GM19239 (cell line): ENCODE measurements around the gene SPATA22.
"Not testable (repeated sequence)": the region's sequence is repeated elsewhere in the genome, so short reads cannot be mapped to it uniquely, and the experiment has no call there.

ENCODE experiments used
- DNase-seq: peaks from one replicate; pipeline ENCODE4 v3.0.0; 2011; ENCODE audit warnings: low spot score; ENCODE audit not compliant: insufficient read length
- FAIRE-seq: peaks from 2 replicates; lab custom pipeline; 2011; peaks lifted over from hg19 to GRCh38; lab: Jason Lieb, UNC

SPATA22 gene

DNA sequence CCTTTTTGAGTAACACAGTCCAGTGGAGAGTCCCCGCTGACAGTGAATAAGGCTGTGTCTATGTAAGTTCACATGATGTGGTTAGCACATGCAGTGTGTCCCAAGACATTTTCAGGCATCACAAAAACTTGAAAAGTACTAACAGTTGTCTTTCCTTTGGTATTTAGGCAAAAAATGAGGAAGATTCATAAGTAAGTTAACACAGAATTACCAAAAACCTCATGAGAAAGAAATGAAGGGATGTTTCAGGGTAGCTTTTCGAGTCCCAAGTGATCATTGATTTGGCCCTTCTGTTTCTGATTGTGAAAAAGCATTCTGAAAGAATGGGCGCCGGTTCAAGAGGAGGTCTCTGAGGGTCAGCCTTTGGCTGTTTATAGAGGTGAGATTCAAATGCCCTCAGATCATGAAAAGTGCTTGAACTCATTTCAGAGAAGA lies 3.6 kb upstream of the SPATA22 start:
- DNase-seq: no peak
- FAIRE-seq: no peak

DNA sequence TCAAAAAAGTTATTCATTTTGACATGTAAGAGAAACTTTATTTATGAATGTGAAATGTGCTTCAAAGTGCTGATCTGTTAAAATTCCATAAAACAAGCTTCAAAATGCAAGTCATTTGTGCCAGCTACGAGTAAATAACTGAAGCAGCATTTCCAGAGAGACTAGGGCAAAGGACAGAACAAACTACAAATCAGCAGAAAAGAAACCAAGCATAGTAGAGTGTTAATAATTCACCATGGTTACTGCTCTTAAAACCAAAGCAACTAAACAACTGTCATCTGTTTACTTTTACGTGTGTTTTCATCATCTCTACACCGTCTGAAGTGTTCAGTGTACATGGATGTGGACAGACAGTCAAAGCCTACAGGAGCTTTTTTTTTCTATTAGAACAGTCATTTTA lies 2.6 kb upstream of the SPATA22 start:
- DNase-seq (peak; percentile 27), FAIRE-seq (peak; percentile 75)

DNA sequence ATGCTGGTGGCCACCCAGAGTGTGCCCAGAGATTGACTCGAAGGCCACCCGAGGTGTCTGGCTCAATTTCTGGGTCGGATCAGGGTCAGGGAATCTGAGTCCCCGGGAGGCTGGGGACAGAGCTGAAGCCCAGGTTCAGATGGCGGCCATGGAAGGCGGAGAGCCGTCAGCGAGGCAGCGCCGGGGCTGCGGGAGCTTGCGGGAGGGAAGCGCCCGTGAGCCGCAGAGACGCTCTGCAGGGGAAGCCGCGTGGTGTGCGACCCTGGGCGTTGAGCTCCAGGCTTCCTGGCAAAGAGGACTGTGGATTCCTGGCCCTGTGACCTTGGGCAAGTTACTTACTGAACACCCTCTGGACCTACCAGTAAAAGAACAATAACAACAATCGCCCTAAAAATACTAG lies 518 bp upstream of the SPATA22 start:
- DNase-seq (no peak), FAIRE-seq (no peak)

DNA sequence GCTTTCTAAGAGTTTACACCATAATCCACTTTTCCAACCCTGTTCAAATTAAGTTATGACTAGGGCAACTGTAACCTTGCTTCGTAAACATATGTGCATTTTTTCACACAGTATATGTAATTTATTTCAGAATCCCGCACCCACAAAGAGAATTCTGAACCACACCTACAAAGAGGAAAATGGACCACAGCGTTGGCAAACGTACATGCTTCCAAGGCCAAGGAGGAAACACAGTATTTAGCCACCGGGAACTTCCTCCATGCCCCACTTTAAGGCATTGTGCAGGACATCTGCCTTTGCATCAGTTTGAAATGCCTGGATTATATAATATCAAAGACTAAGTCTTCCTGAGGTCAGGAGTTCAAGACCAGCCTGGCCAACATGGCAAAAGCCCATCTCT lies 2.1 kb downstream of the SPATA22 start:
- DNase-seq (no peak), FAIRE-seq (no peak)

DNA sequence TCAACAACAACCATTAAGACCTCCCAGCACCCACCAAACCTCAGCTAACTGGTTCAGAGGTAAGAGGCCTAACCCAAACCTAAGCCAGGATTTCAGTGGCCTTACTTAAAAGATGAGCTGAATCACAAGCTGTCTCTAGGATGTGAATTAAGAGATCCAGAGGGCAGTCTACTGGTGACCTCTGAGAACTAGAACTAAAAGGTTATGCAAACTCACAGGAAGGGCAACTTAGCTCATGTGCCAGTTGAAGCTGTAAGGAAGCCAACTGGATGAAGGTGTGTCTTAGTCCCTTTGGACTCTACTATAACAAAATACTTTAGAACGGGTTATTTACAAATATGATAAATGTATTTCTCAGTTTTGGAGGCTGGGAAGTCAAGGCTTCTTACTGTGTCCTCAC lies 5.3 kb downstream of the SPATA22 start:
- FAIRE-seq, DNase-seq: not testable (repeated sequence)

DNA sequence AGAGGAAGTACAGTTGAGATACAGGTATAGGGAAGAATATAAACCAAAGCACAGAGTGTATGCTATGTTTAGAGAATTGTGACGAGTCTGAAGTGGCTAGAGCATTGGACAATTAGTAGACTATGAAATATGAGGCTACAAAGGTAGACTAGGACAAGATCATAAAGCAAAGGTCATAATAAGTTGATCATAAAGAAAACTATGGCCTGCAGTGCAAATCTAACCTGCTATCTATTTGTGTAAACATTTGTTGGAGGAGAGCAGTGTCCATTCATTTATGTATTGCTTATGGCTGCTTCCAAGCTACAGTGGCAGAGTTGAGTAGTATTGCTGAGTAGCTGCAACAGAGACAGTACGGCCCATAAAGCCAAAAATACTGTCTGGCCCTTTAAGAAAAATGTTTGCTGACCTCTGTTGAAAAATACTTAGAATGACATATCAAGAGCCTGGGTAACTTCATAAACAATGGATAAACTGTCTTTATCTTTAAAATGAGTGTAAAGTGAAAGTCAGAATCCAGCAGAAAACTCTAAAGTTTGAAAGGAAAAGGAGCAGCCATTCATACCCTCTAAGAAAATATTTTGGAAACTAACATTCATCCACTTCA lies 23.5 kb downstream of the SPATA22 start:
- no peak for DNase-seq
- no peak for FAIRE-seq

DNA sequence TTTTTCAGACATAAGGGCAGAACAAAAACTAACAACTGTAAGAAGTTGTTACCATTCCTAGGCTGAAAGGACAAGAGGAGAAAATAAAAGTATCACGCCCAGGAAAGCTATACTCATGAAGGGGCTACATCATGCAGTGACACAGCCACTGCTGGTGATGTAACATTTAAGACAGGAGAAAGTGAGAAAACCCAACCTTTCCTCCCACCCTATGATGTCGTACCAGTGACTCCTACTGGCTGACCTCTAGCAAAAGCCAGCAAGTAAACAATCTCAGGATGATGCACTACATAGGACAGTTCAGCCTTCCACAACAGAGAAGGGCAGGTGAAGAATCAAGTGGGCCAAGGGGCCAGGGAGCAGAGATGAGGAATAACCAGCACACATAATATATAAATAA lies 24.0 kb downstream of the SPATA22 start:
- DNase-seq (no peak), FAIRE-seq (no peak)

DNA sequence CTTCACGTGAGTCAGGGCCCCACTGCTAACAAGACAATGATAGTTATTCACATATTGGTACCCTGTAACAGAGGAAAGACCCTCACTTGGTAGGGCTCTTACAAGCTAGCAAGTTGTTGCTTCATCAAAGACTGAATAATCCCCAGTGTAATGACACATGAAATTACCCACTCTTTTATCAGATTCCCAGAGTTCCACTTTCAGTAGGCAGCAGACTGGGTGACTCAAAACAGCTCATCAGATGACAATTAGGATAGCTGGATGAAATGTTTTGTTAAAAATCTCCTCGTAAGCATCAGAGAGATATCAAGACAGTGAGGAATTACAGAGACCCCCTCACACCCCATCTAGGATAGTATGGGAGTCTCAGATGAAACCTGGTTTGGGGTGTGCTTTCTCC lies 31.2 kb downstream of the SPATA22 start:
- no peak for FAIRE-seq
- no peak for DNase-seq

DNA sequence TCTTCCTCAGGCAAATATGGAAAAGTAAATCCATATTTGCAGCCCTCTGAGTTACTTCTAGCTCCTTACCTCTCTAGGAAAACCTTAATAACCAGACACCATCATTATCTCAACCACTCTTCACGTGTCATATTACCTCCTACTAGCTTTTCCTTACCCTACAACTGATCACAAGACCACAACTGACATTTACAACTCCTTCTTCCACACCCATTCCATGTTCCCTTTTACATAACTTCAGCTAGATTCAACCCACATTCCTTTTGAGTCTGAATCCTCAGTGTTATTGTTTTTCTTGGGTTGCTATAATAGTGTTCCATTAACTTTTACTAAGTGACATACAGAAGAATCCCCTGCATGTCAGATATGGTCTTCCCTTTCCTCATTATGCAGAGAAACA lies 33.3 kb downstream of the SPATA22 start:
- no peak for FAIRE-seq
- no peak for DNase-seq

DNA sequence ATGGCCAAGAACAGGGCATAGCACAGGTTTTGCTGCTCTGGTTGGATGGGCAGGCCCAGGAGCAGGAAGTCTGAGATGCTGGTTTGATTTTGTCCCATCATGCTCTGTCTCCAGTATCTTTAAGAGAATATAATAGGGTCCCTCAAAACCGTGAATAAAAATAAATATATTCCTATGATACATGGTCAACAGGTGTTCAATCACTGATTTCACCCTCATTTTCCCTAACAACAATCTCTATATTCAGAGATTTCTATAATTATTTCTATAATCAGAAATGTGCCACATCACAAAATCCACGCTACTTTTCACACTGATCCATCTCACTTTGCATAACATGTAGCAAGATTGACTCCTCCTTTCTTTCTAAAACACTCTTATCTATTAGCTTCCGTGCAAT lies 37.9 kb downstream of the SPATA22 start, which contains the start of gene OR1E2:
TSS of gene OR1E2 (minus strand) at position 101 of the 400 bp plus-strand sequence. CDS start at position 101, 0 bp downstream.
- FAIRE-seq (no peak), DNase-seq (no peak)

DNA sequence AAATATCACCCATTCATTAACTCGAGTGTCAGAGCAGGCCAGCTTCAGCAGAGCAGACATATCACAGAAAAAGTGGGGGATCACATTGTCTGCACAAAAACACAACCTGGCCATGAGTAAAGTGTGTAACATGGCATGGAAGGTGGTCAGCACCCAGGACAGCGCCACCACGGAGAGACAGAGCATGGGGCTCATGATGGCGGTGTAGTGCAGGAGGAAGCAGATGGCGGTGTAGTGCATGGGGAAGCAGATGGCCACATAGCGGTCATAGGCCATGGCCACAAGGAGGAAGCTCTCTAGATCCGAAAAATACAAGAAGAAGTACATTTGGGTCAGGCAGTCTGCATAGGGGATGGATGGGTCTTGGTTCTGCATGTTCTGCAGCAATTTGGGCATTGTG lies 38.4 kb downstream of the SPATA22 start:
- FAIRE-seq, DNase-seq: not testable (repeated sequence)

DNA sequence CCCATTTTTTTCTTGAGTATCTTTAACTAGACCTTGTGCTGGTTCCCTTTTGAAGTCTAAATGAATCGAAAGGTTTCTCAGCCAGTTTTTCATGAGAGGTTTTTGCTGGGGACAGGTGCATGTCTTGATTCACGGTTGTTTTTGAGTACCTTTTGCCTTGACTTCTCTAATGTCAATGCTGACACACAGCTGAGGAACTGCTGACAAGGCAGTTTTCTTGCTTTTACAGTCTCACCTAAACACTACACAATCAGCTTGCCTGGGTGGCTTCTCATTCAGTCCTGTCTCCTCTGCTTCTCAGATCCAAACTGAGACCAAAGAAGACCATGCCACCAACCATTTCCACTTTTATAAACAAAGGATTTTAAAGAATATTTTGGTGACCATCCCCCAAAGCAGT lies 53.4 kb downstream of the SPATA22 start:
- FAIRE-seq: no peak
- DNase-seq: no peak

DNA sequence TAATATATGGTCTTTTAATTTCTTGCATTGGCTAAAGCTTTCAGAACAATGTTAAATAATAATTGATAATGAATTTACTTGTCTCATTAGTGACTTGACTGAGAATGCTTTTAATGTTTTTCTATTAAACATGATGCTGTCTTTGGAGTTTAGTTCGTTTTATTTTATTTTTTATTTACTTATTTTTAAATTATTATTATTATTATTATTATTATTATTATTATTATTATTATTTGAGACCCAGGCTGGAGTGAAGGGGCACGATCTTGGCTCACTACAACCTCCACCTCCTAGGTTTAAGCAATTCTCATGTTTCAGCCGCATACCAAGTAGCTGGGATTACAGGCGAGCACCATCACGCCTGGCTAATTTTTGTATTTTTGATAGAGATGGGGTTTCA lies 56.0 kb downstream of the SPATA22 start:
- FAIRE-seq (no peak), DNase-seq (no peak)

DNA sequence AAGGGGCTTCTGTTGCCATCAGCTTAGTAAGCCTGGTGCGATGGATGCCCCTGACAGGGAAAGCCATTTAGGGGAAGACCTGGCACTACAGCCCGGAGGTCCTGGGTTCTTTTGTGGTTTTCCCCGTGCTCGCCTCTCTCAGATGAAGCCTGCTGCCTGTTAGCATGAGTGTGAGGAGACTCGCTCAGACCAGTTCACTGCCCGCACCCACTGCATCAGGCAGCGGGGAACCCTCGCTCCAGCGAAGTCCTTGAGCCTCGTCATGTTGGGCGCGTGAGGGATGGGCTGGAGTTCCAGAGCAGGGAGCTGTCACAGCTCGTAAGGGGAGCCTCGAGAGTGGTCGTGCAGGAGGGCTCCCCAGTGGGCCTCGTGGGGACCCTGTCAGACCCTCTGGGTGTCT lies 59.4 kb downstream of the SPATA22 start:
- not testable (repeated sequence) for FAIRE-seq, DNase-seq

DNA sequence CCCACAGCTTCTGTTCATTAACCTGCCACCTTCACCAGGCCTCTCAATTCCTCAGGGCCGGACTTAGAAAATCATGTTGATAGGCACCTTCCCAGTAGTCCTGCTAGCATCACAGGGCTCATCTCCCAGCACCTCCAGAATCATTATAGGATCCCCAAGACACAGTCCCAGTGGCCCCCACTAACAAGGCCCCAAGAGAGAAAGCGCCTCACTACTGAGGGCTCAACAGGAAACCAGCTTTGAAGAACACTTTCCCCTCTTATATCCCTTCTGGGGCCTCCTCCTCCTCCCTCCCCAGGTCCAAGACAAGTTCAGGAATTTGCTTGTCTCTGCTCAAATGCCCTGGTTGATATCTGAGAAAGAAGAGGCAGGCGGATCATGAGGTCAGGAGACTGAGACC lies 60.5 kb downstream of the SPATA22 start, which contains the start of gene OR3A3:
TSS of gene OR3A3 (plus strand) at position 301 of the 400 bp plus-strand sequence.
- DNase-seq (no peak), FAIRE-seq (no peak)

DNA sequence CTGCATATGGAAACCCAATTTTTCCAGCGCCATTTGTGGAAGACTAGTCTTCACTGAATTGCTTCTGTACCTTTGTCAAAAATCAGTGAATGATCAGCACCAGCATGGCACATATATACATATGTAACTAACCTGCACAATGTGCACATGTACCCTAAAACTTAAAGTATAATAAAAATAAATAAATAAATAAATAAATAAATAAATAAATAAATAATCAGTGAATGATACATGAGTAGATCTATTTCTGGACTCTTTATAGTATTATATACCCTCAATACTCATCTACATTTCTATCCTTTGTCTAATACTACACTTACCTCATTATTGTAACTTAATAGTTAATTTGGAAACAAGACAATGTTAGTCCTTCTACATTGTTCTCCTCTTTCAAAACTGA lies 67.8 kb downstream of the SPATA22 start:
- FAIRE-seq, DNase-seq: not testable (repeated sequence)

DNA sequence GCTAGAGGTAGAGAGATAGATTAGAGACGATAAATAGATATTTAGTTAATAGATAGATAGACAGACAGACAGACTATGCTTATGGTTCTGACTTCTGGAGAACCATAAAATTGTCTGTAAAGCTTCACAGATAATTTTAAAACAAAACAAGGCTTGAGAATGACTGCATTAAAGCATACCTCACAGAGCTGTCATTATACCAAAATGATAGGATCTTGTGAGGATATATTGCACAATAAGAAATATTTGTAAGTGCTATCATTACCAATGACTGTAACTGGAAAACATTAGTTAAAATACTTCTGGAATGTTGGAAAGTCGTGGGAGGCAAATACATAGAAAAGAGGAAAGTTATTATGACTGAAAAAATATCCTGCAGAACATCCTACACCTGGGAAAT lies 69.8 kb downstream of the SPATA22 start:
- FAIRE-seq (no peak), DNase-seq (no peak)

DNA sequence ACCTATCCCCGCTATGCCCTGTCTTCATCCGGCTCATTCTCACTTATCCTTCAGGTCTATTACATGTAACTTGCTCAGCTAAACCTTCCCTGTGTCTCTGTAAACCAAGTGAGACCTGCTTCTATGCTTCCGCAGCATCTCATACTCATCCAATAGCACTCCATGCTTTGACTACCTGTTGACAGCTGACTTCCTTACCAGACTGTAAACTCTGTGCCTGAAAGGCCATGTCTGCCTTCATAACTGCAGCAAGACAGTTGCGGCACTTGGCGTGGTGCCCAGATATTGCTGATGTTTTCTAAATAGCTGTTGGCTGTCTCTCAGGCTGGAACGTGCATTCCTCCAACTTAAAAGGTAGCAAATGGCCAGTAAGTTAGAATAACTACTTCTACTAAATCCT lies 71.6 kb downstream of the SPATA22 start:
- FAIRE-seq (no peak), DNase-seq (no peak)

DNA sequence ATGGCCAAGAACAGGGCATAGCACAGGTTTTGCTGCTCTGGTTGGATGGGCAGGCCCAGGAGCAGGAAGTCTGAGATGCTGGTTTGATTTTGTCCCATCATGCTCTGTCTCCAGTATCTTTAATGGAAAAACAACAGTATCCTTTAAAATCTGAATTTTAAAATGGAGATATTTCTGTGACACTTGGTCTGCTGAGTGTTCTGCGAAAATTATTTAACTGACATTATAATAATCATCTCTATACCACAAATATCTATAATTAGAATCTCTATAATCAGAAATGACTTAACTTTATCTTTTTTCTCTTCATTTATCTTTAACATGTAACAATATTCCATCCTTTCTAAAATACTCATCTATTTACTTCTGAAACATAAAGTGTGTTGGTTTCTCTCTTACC lies 73.3 kb downstream of the SPATA22 start, which contains the start of gene OR1E1:
TSS of gene OR1E1 (minus strand) at position 101 of the 400 bp plus-strand sequence. CDS start at position 101, 0 bp downstream.
- FAIRE-seq: peak; percentile 57

DNA sequence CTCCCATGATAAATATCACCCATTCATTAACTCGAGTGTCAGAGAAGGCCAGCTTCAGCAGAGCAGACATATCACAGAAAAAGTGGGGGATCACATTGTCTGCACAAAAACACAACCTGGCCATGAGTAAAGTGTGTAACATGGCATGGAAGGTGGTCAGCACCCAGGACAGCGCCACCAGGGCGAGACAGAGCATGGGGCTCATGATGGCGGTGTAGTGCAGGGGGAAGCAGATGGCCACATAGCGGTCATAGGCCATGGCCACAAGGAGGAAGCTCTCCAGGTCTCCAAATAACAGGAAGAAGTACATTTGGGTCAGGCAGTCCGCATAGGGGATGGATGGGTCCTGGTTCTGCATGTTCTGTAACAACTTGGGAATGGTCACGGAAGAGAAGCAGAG lies 73.8 kb downstream of the SPATA22 start:
- FAIRE-seq, DNase-seq: not testable (repeated sequence)

More for the DNA sequence above, 73.3 kb downstream of the SPATA22 start, which contains the start of gene OR1E1:
- no peak for DNase-seq
